H9 (cell line): ENCODE measurements around the gene ADORA2B. TPM values are rescaled to one million over a fixed set of nuclear protein-coding genes. Genes with fewer than 3 reads are reported as not detected.

Source experiments
- DNase-seq: peaks from one replicate; pipeline ENCODE4 v3.0.0-alpha.2; 2017
- H2AFZ ChIP-seq: one replicate; pipeline ENCODE4 v1.6.1; 2013; ENCODE audit warnings: mild to moderate bottlenecking, low read length, control low read depth, moderate library complexity
- H2AK5ac ChIP-seq: 2 replicates; pipeline ENCODE4 v1.6.1; 2013; ENCODE audit warnings: low read length, control low read depth, mixed read lengths; ENCODE audit not compliant: insufficient read length
- H2BK120ac ChIP-seq: one replicate; pipeline ENCODE4 v1.6.1; 2013; ENCODE audit warnings: low read depth, mild to moderate bottlenecking, low read length, control low read depth, inconsistent platforms; ENCODE audit not compliant: poor library complexity, severe bottlenecking
- H2BK12ac ChIP-seq: 2 replicates; pipeline ENCODE4 v1.6.1; 2013; ENCODE audit warnings: low read length, control low read depth, mixed read lengths, low read depth; ENCODE audit not compliant: insufficient read length
- H2BK15ac ChIP-seq: 2 replicates; pipeline ENCODE4 v1.6.1; 2013; ENCODE audit warnings: low read depth, low read length, control low read depth
- H2BK20ac ChIP-seq: one replicate; pipeline ENCODE4 v1.6.1; 2013; ENCODE audit warnings: low read depth, mild to moderate bottlenecking, low read length, control low read depth, inconsistent platforms; ENCODE audit not compliant: poor library complexity, severe bottlenecking
- H2BK5ac ChIP-seq: 2 replicates; pipeline ENCODE4 v1.6.1; 2013; ENCODE audit warnings: low read length, control low read depth, mixed read lengths; ENCODE audit not compliant: insufficient read length
- H3K14ac ChIP-seq: 2 replicates; pipeline ENCODE4 v1.6.1; 2013; ENCODE audit warnings: low read length, control low read depth; ENCODE audit not compliant: insufficient read depth
- H3K18ac ChIP-seq: 2 replicates; pipeline ENCODE4 v1.6.1; 2013; ENCODE audit warnings: low read depth, mild to moderate bottlenecking, mixed read lengths, low read length, control low read depth; ENCODE audit not compliant: insufficient read length
- H3K23ac ChIP-seq: 2 replicates; pipeline ENCODE4 v1.6.1; 2013; ENCODE audit warnings: low read length, control low read depth, mixed read lengths, low read depth; ENCODE audit not compliant: insufficient read length
- H3K23me2 ChIP-seq: 2 replicates; pipeline ENCODE4 v1.6.1; 2013; ENCODE audit warnings: low read depth, mild to moderate bottlenecking, mixed read lengths, low read length, control low read depth; ENCODE audit not compliant: insufficient read length, poor library complexity, severe bottlenecking
- H3K27ac ChIP-seq: 2 replicates; pipeline ENCODE4 v1.5.1; 2013; ENCODE audit warnings: low read length, control low read depth, mixed read lengths, low read depth; ENCODE audit not compliant: insufficient read length
- H3K27me3 ChIP-seq: 2 replicates; pipeline ENCODE4 v1.6.1; 2013; ENCODE audit warnings: low read length, control low read depth, inconsistent platforms; ENCODE audit not compliant: insufficient read depth
- H3K4ac ChIP-seq: 2 replicates; pipeline ENCODE4 v1.6.1; 2013; ENCODE audit warnings: low read depth, mild to moderate bottlenecking, control low read depth, inconsistent platforms, low read length, moderate library complexity
- H3K4me1 ChIP-seq: 2 replicates; pipeline ENCODE4 v1.6.1; 2013; ENCODE audit warnings: low read length, control low read depth, inconsistent platforms; ENCODE audit not compliant: insufficient read depth
- H3K4me2 ChIP-seq: 2 replicates; pipeline ENCODE4 v1.6.1; 2013; ENCODE audit warnings: low read length, control low read depth, mixed read lengths; ENCODE audit not compliant: insufficient read length, insufficient read depth
- H3K56ac ChIP-seq: 2 replicates; pipeline ENCODE4 v1.6.1; 2013; ENCODE audit warnings: low read depth, mild to moderate bottlenecking, mixed read lengths, low read length, control low read depth; ENCODE audit not compliant: insufficient read length
- H3K79me1 ChIP-seq: 2 replicates; pipeline ENCODE4 v1.6.1; 2013; ENCODE audit warnings: low read depth, mild to moderate bottlenecking, moderate library complexity, low read length, control low read depth, inconsistent platforms; ENCODE audit not compliant: insufficient read depth, poor library complexity, severe bottlenecking
- H3K79me2 ChIP-seq: 2 replicates; pipeline ENCODE4 v1.6.1; 2013; ENCODE audit warnings: low read length, control low read depth, inconsistent platforms; ENCODE audit not compliant: insufficient read depth
- H3K9ac ChIP-seq: 2 replicates; pipeline ENCODE4 v1.6.1; 2013; ENCODE audit warnings: low read length, control low read depth, mixed read lengths; ENCODE audit not compliant: insufficient read length; ENCODE audit errors: extremely low read depth
- H3K9me3 ChIP-seq: one replicate; pipeline ENCODE4 v1.6.1; 2013; ENCODE audit warnings: low read depth, low read length, inconsistent platforms; ENCODE audit not compliant: control insufficient read depth
- H3T11ph ChIP-seq: one replicate; pipeline ENCODE4 v1.6.1; 2013; ENCODE audit warnings: mild to moderate bottlenecking, low read length, control low read depth, inconsistent platforms
- H4K20me1 ChIP-seq: one replicate; pipeline ENCODE4 v1.6.1; 2013; ENCODE audit not compliant: control insufficient read depth, insufficient read length, insufficient read depth
- H4K5ac ChIP-seq: 2 replicates; pipeline ENCODE4 v1.6.1; 2013; ENCODE audit warnings: low read depth, mild to moderate bottlenecking, mixed read lengths, low read length, control low read depth; ENCODE audit not compliant: insufficient read length
- H4K8ac ChIP-seq: replicated peaks from 2 replicates; pipeline ENCODE4 v1.6.1; 2013; ENCODE audit warnings: low read length, control low read depth, mixed read lengths, low read depth; ENCODE audit not compliant: insufficient read length
- H4K91ac ChIP-seq: 2 replicates; pipeline ENCODE4 v1.6.1; 2013; ENCODE audit warnings: low read depth, mild to moderate bottlenecking, moderate library complexity, mixed read lengths, low read length, control low read depth; ENCODE audit not compliant: insufficient read length
- H3K27ac Mint-ChIP-seq, 3 experiments: 2 replicates in 2 of 3; 3 replicates in 1 of 3; pipeline ENCODE4 v1.8.0; 2020 to 2021; ENCODE audit warnings: mixed read lengths in 3 of 3, mild to moderate bottlenecking in 1 of 3, moderate library complexity in 1 of 3
- H3K27me3 Mint-ChIP-seq: 2 replicates; pipeline ENCODE4 v1.8.0; 2021; ENCODE audit warnings: low read depth, mild to moderate bottlenecking, moderate library complexity, mixed read lengths
- H3K36me3 Mint-ChIP-seq, 3 experiments: 2 replicates in 2 of 3; 3 replicates in 1 of 3; pipeline ENCODE4 v1.8.0; 2020 to 2021; ENCODE audit warnings: low read depth in 3 of 3, mixed read lengths in 3 of 3; ENCODE audit not compliant: insufficient read depth in 1 of 3
- H3K4me1 Mint-ChIP-seq, 2 experiments: 2 replicates each; pipeline ENCODE4 v1.8.0; 2020; ENCODE audit warnings: mixed read lengths in 2 of 2
- H3K4me3 Mint-ChIP-seq, 2 experiments: 2 replicates in 1 of 2; 3 replicates in 1 of 2; pipeline ENCODE4 v1.8.0; 2020 to 2021; ENCODE audit warnings: mild to moderate bottlenecking in 2 of 2, mixed read lengths in 2 of 2, moderate library complexity in 1 of 2
- H3K9me3 Mint-ChIP-seq, 2 experiments: 2 replicates in 1 of 2; 3 replicates in 1 of 2; pipeline ENCODE4 v1.8.0; 2020; ENCODE audit warnings: mild to moderate bottlenecking in 2 of 2, mixed read lengths in 2 of 2, moderate library complexity in 1 of 2
- WGBS: extraction: QIAGEN DNeasy Blood & Tissue Kit; methylation state at CpG from one replicate; pipeline ENCODE4 v1.1.7; 2013; ENCODE audit warnings: missing lambda C conversion rate, low lambda C conversion rate, mixed read lengths; ENCODE audit not compliant: insufficient read length; ENCODE audit errors: extremely low coverage; 5-methylcytosine and 5-hydroxymethylcytosine counted together
- total RNA-seq: library from RNA; stranded (reverse); gene quantifications from 2 replicates; pipeline ENCODE4 v1.2.1, GENCODE V29; 2021
- TF ChIP-seq, protein P1 (sequence below): fragments of 200-600 bp; sonication (generic); conservative IDR thresholded peaks from 3 replicates; pipeline ENCODE4 v1.8.0; 2021; ENCODE audit warnings: antibody characterized with exemption, mild to moderate bottlenecking

ADORA2B gene
- total RNA-seq, 1 experiment from 2014 or later, result 3.1 TPM

DNA sequence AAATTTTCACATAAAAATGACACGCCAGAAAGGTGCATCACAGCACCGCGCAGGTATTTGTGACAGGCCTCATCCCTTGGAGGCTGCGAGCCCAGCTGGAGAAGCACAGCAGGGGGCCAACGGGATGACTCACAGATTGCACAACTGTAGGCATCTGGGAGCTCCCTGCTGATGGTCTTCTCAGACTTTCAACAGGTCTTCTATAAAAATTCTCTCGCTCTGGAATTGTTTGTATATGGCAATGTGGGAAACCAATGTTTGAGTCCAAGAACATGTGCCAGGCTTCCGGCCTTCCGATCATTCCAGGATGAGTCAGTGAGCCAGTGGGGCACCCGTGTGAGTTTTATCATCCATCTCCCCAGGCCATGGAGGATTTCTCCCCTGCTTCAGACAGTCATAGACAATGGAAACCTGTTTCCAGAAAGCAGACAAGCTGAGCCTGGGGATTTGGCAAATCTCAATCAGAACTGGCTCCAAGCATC, 24.1 kb upstream of the ADORA2B start:
- H2BK120ac ChIP-seq, result no peak overlapping the region
- Mint-ChIP-seq H3K27ac (no peak overlapping the region), H3K36me3 (no peaks in the 10 kb centered on the region), H3K9me3 (peaks cover 0 to 3% of the 10 kb centered on the region in 2 experiments; a peak in 1 of 5 replicates), H3K4me1 (peaks cover 2 to 4% of the 10 kb centered on the region in 2 experiments; a peak in 3 of 4 replicates), H3K4me3 (no peak overlapping the region), H3K27me3 (no peaks in the 10 kb centered on the region)
- no peak overlapping the region for H2AFZ ChIP-seq
- H3K79me1 ChIP-seq, result no peaks in the 10 kb centered on the region
- H2BK5ac ChIP-seq, result no peak overlapping the region
- no peak overlapping the region for H4K91ac ChIP-seq
- no peak overlapping the region for H2BK12ac ChIP-seq
- no peaks in the 10 kb centered on the region for H3K23me2 ChIP-seq
- H3K9ac ChIP-seq, result no peak overlapping the region
- H4K8ac ChIP-seq, result no peak overlapping the region
- H3K4ac ChIP-seq, result no peak overlapping the region
- no peaks in the 10 kb centered on the region for H3K27me3 ChIP-seq
- no peak for DNase-seq
- no peak overlapping the region for H3K4me2 ChIP-seq
- H3K23ac ChIP-seq, result no peak overlapping the region
- H3K9me3 ChIP-seq, result no peaks in the 10 kb centered on the region
- WGBS, result no CpG with 5 or more reads among the region's 9 CpGs
- no peak overlapping the region for H3K56ac ChIP-seq
- H3T11ph ChIP-seq, result no peak overlapping the region
- H2BK20ac ChIP-seq, result no peak overlapping the region
- H3K14ac ChIP-seq, result no peak overlapping the region
- no peak overlapping the region for H3K27ac ChIP-seq
- H3K4me1 ChIP-seq, result no peaks in the 10 kb centered on the region
- TF ChIP-seq, protein P1, sequence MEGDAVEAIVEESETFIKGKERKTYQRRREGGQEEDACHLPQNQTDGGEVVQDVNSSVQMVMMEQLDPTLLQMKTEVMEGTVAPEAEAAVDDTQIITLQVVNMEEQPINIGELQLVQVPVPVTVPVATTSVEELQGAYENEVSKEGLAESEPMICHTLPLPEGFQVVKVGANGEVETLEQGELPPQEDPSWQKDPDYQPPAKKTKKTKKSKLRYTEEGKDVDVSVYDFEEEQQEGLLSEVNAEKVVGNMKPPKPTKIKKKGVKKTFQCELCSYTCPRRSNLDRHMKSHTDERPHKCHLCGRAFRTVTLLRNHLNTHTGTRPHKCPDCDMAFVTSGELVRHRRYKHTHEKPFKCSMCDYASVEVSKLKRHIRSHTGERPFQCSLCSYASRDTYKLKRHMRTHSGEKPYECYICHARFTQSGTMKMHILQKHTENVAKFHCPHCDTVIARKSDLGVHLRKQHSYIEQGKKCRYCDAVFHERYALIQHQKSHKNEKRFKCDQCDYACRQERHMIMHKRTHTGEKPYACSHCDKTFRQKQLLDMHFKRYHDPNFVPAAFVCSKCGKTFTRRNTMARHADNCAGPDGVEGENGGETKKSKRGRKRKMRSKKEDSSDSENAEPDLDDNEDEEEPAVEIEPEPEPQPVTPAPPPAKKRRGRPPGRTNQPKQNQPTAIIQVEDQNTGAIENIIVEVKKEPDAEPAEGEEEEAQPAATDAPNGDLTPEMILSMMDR, result no peak
- no peak overlapping the region for H2BK15ac ChIP-seq
- H3K79me2 ChIP-seq, result no peaks in the 10 kb centered on the region
- no peak overlapping the region for H4K5ac ChIP-seq
- no peak overlapping the region for H2AK5ac ChIP-seq
- H4K20me1 ChIP-seq, result no peaks in the 10 kb centered on the region
- no peak overlapping the region for H3K18ac ChIP-seq
